ENCODE data around the gene SMG7.
A peak's percentile ranks its signal among the peaks of the same experiment; 100 is the strongest.

SMG7 gene

GRCh38 chr1:183456826-183457225, 15.5 kb upstream of the SMG7 start:
- no peaks in the 10 kb centered on the region for H3K36me3 Mint-ChIP-seq
- H3K4me3 Mint-ChIP-seq, result no peak overlapping the region
- H3K27ac Mint-ChIP-seq, result no peak overlapping the region
- no peaks in the 10 kb centered on the region for H3K9me3 Mint-ChIP-seq (ENCODE audit: low read depth)
- H3K4me1 Mint-ChIP-seq (ENCODE audit: low read depth), result no peaks in the 10 kb centered on the region
- peaks cover 11% of the 10 kb centered on the region for H3K27me3 Mint-ChIP-seq

GRCh38 chr1:183457449-183457848, 14.8 kb upstream of the SMG7 start:
- H3K9me3 Mint-ChIP-seq (ENCODE audit: low read depth), result no peaks in the 10 kb centered on the region
- no peak overlapping the region for H3K27ac Mint-ChIP-seq
- H3K4me3 Mint-ChIP-seq, result no peak overlapping the region
- H3K27me3 Mint-ChIP-seq, result peaks cover 13% of the 10 kb centered on the region
- no peaks in the 10 kb centered on the region for H3K36me3 Mint-ChIP-seq
- no peaks in the 10 kb centered on the region for H3K4me1 Mint-ChIP-seq (ENCODE audit: low read depth)

- Mint-ChIP-seq H3K27ac (no peak overlapping the region), H3K9me3 (ENCODE audit: low read depth) (no peaks in the 10 kb centered on the region), H3K4me3 (no peak overlapping the region), H3K4me1 (ENCODE audit: low read depth) (no peaks in the 10 kb centered on the region), H3K27me3 (peaks cover 16% of the 10 kb centered on the region), H3K36me3 (no peaks in the 10 kb centered on the region)
Observed at GRCh38 chr1:183460596-183460995, 11.7 kb upstream of the SMG7 start.

GRCh38 chr1:183461350-183461749, 10.9 kb upstream of the SMG7 start:
- Mint-ChIP-seq H3K4me1 (ENCODE audit: low read depth) (no peaks in the 10 kb centered on the region), H3K27me3 (peaks cover 16% of the 10 kb centered on the region), H3K4me3 (no peak overlapping the region), H3K9me3 (ENCODE audit: low read depth) (no peaks in the 10 kb centered on the region), H3K27ac (no peak overlapping the region), H3K36me3 (no peaks in the 10 kb centered on the region)

GRCh38 chr1:183463566-183463965, 8.7 kb upstream of the SMG7 start:
- peaks cover 11% of the 10 kb centered on the region for H3K27me3 Mint-ChIP-seq
- no peak overlapping the region for H3K4me3 Mint-ChIP-seq
- H3K4me1 Mint-ChIP-seq (ENCODE audit: low read depth), result no peaks in the 10 kb centered on the region
- no peak overlapping the region for H3K27ac Mint-ChIP-seq
- no peaks in the 10 kb centered on the region for H3K9me3 Mint-ChIP-seq (ENCODE audit: low read depth)
- no peaks in the 10 kb centered on the region for H3K36me3 Mint-ChIP-seq

- H3K9me3 Mint-ChIP-seq (ENCODE audit: low read depth), result no peaks in the 10 kb centered on the region
- H3K27ac Mint-ChIP-seq, result no peak overlapping the region
- H3K27me3 Mint-ChIP-seq, result peaks cover 7% of the 10 kb centered on the region
- H3K4me3 Mint-ChIP-seq, result no peak overlapping the region
- no peaks in the 10 kb centered on the region for H3K36me3 Mint-ChIP-seq
- H3K4me1 Mint-ChIP-seq (ENCODE audit: low read depth), result peaks cover 14% of the 10 kb centered on the region
Observed at GRCh38 chr1:183466781-183467180, 5.5 kb upstream of the SMG7 start.

- no peak overlapping the region for H3K27ac Mint-ChIP-seq
- H3K36me3 Mint-ChIP-seq, result no peaks in the 10 kb centered on the region
- peaks cover 2% of the 10 kb centered on the region for H3K27me3 Mint-ChIP-seq
- H3K4me1 Mint-ChIP-seq (ENCODE audit: low read depth), result peaks cover 14% of the 10 kb centered on the region
- H3K9me3 Mint-ChIP-seq (ENCODE audit: low read depth), result no peaks in the 10 kb centered on the region
- no peak overlapping the region for H3K4me3 Mint-ChIP-seq
Observed at GRCh38 chr1:183467687-183468086, 4.6 kb upstream of the SMG7 start.

GRCh38 chr1:183470147-183470960, 1.9 kb upstream of the SMG7 start:
- peak overlapping the region; percentile 95 for H3K4me3 Mint-ChIP-seq
- peaks cover 28% of the 10 kb centered on the region for H3K4me1 Mint-ChIP-seq (ENCODE audit: low read depth)
- H3K27ac Mint-ChIP-seq, result peak overlapping the region; percentile 100
- H3K9me3 Mint-ChIP-seq (ENCODE audit: low read depth), result no peaks in the 10 kb centered on the region
- no peaks in the 10 kb centered on the region for H3K27me3 Mint-ChIP-seq
- H3K36me3 Mint-ChIP-seq, result peaks cover 4% of the 10 kb centered on the region

GRCh38 chr1:183470961-183471742, 1.1 kb upstream of the SMG7 start:
- H3K27ac Mint-ChIP-seq, result peak overlapping the region; percentile 100
- H3K36me3 Mint-ChIP-seq, result peaks cover 4% of the 10 kb centered on the region
- no peaks in the 10 kb centered on the region for H3K27me3 Mint-ChIP-seq
- peaks cover 28% of the 10 kb centered on the region for H3K4me1 Mint-ChIP-seq (ENCODE audit: low read depth)
- H3K4me3 Mint-ChIP-seq, result peak overlapping the region; percentile 95
- H3K9me3 Mint-ChIP-seq (ENCODE audit: low read depth), result no peaks in the 10 kb centered on the region

- Mint-ChIP-seq H3K27me3 (no peaks in the 10 kb centered on the region), H3K4me3 (peak overlapping the region; percentile 95), H3K27ac (peak overlapping the region; percentile 100), H3K4me1 (ENCODE audit: low read depth) (peaks cover 28% of the 10 kb centered on the region), H3K36me3 (peaks cover 4% of the 10 kb centered on the region), H3K9me3 (ENCODE audit: low read depth) (no peaks in the 10 kb centered on the region)
Observed at GRCh38 chr1:183471743-183472487, 384 bp upstream of the SMG7 start.

GRCh38 chr1:183473217-183473536, 878 bp downstream of the SMG7 start:
- Mint-ChIP-seq H3K9me3 (ENCODE audit: low read depth) (no peaks in the 10 kb centered on the region), H3K27me3 (no peaks in the 10 kb centered on the region), H3K4me3 (peak overlapping the region; percentile 95), H3K36me3 (peaks cover 4% of the 10 kb centered on the region), H3K4me1 (ENCODE audit: low read depth) (peaks cover 34% of the 10 kb centered on the region), H3K27ac (peak overlapping the region; percentile 100)

- no peaks in the 10 kb centered on the region for H3K27me3 Mint-ChIP-seq
- no peak overlapping the region for H3K27ac Mint-ChIP-seq
- H3K4me1 Mint-ChIP-seq (ENCODE audit: low read depth), result peaks cover 49% of the 10 kb centered on the region
- no peaks in the 10 kb centered on the region for H3K9me3 Mint-ChIP-seq (ENCODE audit: low read depth)
- no peak overlapping the region for H3K4me3 Mint-ChIP-seq
- H3K36me3 Mint-ChIP-seq, result peaks cover 4% of the 10 kb centered on the region
Observed at GRCh38 chr1:183476081-183476480, 3.8 kb downstream of the SMG7 start.

- H3K36me3 Mint-ChIP-seq, result peaks cover 4% of the 10 kb centered on the region
- no peaks in the 10 kb centered on the region for H3K9me3 Mint-ChIP-seq (ENCODE audit: low read depth)
- H3K4me1 Mint-ChIP-seq (ENCODE audit: low read depth), result peaks cover 66% of the 10 kb centered on the region
- peak overlapping the region; percentile 55 for H3K4me3 Mint-ChIP-seq
- no peaks in the 10 kb centered on the region for H3K27me3 Mint-ChIP-seq
- peak overlapping the region; percentile 30 for H3K27ac Mint-ChIP-seq
Observed at GRCh38 chr1:183477986-183478781, 5.9 kb downstream of the SMG7 start.

GRCh38 chr1:183480971-183481441, 8.7 kb downstream of the SMG7 start:
- H3K4me1 Mint-ChIP-seq (ENCODE audit: low read depth), result peaks cover 72% of the 10 kb centered on the region
- H3K27me3 Mint-ChIP-seq, result no peaks in the 10 kb centered on the region
- H3K4me3 Mint-ChIP-seq, result no peak overlapping the region
- no peaks in the 10 kb centered on the region for H3K36me3 Mint-ChIP-seq
- H3K9me3 Mint-ChIP-seq (ENCODE audit: low read depth), result no peaks in the 10 kb centered on the region
- H3K27ac Mint-ChIP-seq, result no peak overlapping the region
